ENCODE results near the gene ZBTB40.

Gene ZBTB40

DNA sequence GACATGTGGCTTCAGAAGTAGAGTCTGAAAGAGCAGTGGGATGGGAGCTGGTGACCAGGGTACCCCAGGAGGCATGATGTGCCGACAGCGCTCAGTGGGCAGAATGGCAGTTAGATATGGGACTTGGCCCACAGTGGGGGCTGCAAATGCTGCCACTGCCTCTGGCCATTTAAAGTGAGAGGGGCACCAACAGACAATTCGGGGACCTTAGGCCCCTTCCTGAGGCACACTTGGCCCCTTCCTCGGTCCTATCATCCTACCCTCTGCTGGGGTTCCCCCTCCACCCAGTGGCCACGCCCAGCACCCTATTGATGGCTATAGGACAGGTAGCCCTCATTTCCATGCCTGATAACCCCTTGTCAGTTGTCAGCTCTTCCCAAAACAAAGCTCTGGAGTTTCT lies 75.0 kb downstream of the ZBTB40 start:
- TF ChIP-seq, protein P1, sequence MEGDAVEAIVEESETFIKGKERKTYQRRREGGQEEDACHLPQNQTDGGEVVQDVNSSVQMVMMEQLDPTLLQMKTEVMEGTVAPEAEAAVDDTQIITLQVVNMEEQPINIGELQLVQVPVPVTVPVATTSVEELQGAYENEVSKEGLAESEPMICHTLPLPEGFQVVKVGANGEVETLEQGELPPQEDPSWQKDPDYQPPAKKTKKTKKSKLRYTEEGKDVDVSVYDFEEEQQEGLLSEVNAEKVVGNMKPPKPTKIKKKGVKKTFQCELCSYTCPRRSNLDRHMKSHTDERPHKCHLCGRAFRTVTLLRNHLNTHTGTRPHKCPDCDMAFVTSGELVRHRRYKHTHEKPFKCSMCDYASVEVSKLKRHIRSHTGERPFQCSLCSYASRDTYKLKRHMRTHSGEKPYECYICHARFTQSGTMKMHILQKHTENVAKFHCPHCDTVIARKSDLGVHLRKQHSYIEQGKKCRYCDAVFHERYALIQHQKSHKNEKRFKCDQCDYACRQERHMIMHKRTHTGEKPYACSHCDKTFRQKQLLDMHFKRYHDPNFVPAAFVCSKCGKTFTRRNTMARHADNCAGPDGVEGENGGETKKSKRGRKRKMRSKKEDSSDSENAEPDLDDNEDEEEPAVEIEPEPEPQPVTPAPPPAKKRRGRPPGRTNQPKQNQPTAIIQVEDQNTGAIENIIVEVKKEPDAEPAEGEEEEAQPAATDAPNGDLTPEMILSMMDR (IDR thresholded peaks at IDR 0.05; ENCODE audit: borderline replicate concordance, control extremely low read depth, extremely low read depth, insufficient read depth, missing control alignments), result no peak
- in situ Hi-C loops (cut with MboI; ENCODE audit: low sequenced_read_pairs, unreplicated experiment), result no loop called here
- DNase-seq (ENCODE audit: low spot score), result no peak

GRCh38 chr1:22527122-22527521 lies 75.5 kb downstream of the ZBTB40 start:
- in situ Hi-C loops (cut with MboI; ENCODE audit: low sequenced_read_pairs, unreplicated experiment), result no loop called here
- TF ChIP-seq, protein P1 (IDR thresholded peaks at IDR 0.05; ENCODE audit: borderline replicate concordance, control extremely low read depth, extremely low read depth, insufficient read depth, missing control alignments), result no peak
- DNase-seq (ENCODE audit: low spot score), result no peak

- DNase-seq (ENCODE audit: low spot score), result no peak
- in situ Hi-C loops (cut with MboI; ENCODE audit: low sequenced_read_pairs, unreplicated experiment), result no loop called here
- TF ChIP-seq, protein P1 (IDR thresholded peaks at IDR 0.05; ENCODE audit: borderline replicate concordance, control extremely low read depth, extremely low read depth, insufficient read depth, missing control alignments), result no peak
Measured at GRCh38 chr1:22527555-22528296, 76.1 kb downstream of the ZBTB40 start.

DNA sequence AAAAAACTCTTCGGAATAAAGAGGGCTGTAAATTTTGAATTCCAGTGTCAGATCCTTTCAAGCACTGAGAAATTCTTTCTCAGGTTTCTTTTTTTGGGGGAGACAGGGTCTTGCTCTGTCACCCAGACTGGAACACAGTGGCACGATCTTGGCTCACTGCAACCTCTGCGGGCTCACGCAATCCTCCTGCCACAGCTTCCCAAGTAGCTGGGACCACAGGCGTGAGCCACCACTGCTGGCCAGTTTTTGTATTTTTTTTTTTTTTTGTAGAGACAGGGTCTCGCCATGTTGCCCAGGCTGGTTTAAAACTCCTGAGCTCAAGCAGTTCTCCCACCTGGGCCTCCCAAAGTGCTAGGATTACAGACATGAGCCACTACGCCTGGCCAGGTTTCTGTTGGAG lies 76.8 kb downstream of the ZBTB40 start:
- DNase-seq (ENCODE audit: low spot score), result no peak
- TF ChIP-seq, protein P1 (IDR thresholded peaks at IDR 0.05; ENCODE audit: borderline replicate concordance, control extremely low read depth, extremely low read depth, insufficient read depth, missing control alignments), result no peak
- in situ Hi-C loops (cut with MboI; ENCODE audit: low sequenced_read_pairs, unreplicated experiment), result no loop called here

DNA sequence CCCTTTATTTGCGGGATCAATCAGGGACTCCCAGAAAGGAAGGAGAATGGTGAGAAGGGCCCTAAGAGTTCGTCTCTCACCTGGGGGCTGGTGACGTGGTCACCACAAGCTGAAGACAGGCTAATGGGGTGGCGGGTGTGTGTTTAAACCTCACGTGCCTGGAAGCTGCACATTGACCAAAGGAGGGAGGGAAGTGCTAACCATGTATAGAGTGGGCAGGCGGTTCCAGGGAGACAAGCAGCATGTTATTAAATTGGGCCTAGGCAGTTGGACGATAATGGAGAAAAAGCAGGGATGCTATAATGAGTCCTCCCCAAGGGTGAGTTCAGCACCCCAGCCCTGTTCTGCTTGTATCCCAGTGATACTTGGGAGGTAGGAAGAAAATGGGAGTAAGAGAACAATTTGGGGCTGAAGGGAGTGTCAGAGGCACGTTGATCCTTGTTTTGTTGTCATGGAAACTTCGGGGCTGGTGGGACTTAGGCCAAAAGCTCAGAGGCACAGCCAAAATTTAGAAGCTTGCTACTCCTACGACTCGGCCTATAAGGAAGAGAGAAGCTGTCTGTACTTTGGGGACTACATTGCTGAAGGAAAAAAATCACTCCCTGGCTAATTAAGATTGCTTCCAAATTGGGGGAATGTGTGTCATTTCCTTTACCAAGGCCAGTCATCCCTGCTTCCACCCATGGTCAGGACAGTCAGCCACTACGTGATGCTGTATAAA lies 78.4 kb downstream of the ZBTB40 start:
- in situ Hi-C loops (cut with MboI; ENCODE audit: low sequenced_read_pairs, unreplicated experiment), result no loop called here
- no peak for DNase-seq (ENCODE audit: low spot score)
- TF ChIP-seq, protein P1 (IDR thresholded peaks at IDR 0.05; ENCODE audit: borderline replicate concordance, control extremely low read depth, extremely low read depth, insufficient read depth, missing control alignments), result no peak

GRCh38 chr1:22530715-22531114 lies 79.1 kb downstream of the ZBTB40 start:
- DNase-seq (ENCODE audit: low spot score), result no peak
- in situ Hi-C loops (cut with MboI; ENCODE audit: low sequenced_read_pairs, unreplicated experiment), result no loop called here
- TF ChIP-seq, protein P1 (IDR thresholded peaks at IDR 0.05; ENCODE audit: borderline replicate concordance, control extremely low read depth, extremely low read depth, insufficient read depth, missing control alignments), result no peak

Measured in GM13976 (cell line).